ENCODE data around the gene OSMR.

- TF ChIP-seq, protein P1, sequence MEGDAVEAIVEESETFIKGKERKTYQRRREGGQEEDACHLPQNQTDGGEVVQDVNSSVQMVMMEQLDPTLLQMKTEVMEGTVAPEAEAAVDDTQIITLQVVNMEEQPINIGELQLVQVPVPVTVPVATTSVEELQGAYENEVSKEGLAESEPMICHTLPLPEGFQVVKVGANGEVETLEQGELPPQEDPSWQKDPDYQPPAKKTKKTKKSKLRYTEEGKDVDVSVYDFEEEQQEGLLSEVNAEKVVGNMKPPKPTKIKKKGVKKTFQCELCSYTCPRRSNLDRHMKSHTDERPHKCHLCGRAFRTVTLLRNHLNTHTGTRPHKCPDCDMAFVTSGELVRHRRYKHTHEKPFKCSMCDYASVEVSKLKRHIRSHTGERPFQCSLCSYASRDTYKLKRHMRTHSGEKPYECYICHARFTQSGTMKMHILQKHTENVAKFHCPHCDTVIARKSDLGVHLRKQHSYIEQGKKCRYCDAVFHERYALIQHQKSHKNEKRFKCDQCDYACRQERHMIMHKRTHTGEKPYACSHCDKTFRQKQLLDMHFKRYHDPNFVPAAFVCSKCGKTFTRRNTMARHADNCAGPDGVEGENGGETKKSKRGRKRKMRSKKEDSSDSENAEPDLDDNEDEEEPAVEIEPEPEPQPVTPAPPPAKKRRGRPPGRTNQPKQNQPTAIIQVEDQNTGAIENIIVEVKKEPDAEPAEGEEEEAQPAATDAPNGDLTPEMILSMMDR (IDR thresholded peaks at IDR 0.05): peak; percentile 29 to 74 (median 69)
- no peak for TF ChIP-seq POLR2A (IDR thresholded peaks at IDR 0.05)
Observed at GRCh38 chr5:38922199-38922598, 76.4 kb downstream of the OSMR start.

All from testis (tissue), 2 donors.